HG03378 (cell line): Measurements from ENCODE around the gene NR2E3.

Experiments
- ATAC-seq: cut with Tn5 transposase; IDR thresholded peaks from one replicate; pipeline ENCODE4 v1.9.1; 2021; ENCODE audit warnings: mild to moderate bottlenecking, moderate library complexity; ENCODE audit not compliant: unreplicated experiment

NR2E3 gene

DNA sequence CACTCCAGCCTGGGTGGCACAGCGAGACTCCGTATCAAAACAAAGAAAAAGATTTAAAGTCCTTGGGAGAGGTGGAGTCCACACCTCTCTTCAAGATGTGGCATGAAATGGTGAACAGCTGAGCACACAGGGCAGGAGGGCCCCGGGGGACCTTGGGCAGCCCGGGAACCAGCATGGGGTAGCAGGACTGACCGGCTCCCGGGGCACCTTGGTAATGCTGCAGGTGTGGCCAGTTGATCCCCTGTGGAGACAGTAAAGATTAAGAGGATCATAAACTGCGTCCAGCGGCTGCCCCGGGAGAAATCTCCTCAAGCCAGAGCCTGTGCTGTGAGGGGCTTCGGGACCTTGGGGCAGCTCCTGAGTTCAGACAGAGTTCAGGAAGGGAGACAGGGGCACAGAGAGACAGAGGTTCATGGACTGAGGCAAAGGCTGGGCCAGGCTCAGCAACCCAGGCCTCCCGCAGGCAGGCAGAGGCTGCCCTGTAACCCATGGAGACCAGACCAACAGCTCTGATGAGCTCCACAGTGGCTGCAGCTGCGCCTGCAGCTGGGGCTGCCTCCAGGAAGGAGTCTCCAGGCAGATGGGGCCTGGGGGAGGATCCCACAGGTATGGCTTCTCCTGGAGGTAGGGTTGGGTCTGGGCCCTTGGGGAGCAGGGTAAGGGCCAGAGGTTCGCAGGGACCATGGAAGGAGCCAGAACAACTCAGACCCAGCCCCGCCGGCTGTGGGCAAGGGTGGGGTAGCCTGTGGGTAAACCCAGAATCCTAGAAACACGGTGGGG is at the start of gene NR2E3:
TSS of gene NR2E3 (plus strand) at position 299 of the 780 bp plus-strand sequence. CDS start at position 489, 190 bp downstream.
- ATAC-seq, result no peak

GRCh38 chr15:71760852-71761251 is 49.5 kb upstream of the NR2E3 start:
- no peak for ATAC-seq

- ATAC-seq, result no peak
Measured at GRCh38 chr15:71761649-71762048, 48.7 kb upstream of the NR2E3 start.

- no peak for ATAC-seq
Measured at GRCh38 chr15:71768184-71768583, 42.2 kb upstream of the NR2E3 start.

- ATAC-seq, result no peak
Measured at GRCh38 chr15:71773206-71773859, 37.0 kb upstream of the NR2E3 start.

DNA sequence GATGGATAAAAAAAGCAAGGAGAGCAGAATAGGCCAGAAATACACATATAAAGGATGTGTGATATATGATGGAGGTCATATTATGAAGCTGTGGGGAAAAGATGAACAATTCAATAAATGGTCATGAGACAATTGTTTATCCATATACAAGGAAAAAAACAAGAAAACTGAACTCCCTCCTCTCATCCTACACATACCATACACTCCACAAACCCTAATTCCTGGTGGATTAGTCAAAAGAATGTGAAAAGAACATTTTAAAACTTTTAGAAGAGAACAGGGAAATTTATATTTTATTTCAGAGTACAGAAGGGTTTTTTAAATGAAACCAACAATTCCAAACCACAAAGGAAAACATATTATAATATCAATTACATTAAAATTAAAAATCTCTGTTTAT is 34.5 kb upstream of the NR2E3 start:
- ATAC-seq, result no peak

DNA sequence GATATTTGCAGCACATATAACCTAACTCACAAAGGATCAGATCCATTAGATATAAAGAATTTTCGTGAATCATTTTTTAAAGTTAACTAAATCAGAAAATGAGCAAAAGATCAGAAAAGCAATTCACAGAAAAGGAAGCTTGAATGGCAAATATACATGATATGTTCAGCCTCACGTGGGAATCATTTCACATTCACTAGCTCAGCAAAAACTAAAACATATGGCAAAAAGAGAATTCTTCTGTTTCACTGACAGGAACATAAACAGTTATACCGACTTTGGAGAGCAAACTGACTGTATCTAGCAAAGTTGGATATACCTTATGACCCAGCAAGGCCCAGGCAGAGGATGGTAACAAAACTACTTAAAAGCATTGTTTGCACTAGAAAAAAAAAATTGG is 34.0 kb upstream of the NR2E3 start:
- no peak for ATAC-seq

DNA sequence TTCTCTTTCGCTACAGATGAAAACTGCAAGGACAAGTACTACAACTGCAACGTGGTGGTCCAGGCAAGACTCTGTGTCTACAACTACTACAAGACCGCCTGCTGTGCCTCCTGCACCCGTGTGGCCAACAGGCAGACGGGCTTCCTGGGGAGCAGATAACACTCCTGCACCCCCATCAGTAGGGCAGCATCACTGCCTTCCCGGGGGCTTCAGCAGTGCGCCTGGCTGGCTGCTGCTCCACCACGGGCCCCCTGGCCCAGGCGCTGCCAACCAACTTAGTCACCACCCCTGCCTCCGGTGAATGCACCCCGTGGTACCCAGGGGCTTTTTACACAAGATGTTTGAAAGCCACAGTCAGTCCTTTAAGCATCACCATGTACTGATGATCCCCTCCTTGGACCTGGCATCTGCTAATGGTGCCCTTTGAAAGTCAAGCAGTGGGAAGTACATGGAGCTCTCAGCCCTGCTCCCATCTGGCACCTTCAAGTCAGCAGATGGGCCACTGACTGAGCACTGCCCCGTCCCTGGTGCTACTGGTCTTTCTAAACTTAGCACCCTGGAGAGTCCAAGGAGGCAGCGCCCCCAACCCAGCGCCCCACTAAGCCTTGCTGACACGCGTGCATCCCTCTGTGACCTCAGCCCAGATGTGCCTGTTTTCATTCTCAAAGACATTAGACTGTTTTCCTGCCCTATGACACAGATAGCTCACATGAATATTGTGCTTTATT is 33.0 kb upstream of the NR2E3 start:
- ATAC-seq, result no peak

DNA sequence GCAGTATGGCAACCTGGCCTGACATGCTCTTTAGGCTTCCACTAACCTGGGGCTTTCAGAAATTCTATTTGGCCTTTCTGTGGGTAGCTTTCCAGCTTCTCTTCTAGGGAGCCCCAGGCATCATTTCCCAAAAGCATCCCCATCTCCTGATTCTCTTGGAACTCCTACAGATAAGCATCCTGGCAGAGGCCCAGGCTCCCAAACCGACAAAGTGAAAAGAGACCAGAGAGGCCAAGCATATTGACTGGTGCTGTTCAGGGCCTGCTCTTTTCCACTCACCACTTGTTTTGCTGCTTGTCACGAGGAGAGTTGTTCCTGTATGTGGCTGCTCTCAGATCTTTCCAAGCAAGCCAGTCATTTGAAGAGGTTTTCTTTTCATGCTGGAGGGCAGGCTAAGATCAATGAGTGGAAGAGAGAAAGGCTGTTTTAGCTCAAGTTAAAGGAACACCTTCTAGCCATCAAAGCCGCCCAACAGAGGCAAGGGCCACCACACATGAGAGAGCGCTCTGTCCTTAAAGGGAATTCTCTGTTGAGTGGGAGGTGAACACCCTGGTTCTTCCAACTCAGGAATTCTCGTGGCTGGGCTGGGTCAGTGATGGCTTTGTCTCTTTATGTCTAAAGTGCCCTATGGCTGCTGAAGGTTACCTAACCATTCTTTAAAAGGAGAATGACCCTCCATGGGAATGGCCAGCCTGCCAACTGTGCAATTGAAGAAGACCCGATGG is 31.1 kb upstream of the NR2E3 start:
- no peak for ATAC-seq

DNA sequence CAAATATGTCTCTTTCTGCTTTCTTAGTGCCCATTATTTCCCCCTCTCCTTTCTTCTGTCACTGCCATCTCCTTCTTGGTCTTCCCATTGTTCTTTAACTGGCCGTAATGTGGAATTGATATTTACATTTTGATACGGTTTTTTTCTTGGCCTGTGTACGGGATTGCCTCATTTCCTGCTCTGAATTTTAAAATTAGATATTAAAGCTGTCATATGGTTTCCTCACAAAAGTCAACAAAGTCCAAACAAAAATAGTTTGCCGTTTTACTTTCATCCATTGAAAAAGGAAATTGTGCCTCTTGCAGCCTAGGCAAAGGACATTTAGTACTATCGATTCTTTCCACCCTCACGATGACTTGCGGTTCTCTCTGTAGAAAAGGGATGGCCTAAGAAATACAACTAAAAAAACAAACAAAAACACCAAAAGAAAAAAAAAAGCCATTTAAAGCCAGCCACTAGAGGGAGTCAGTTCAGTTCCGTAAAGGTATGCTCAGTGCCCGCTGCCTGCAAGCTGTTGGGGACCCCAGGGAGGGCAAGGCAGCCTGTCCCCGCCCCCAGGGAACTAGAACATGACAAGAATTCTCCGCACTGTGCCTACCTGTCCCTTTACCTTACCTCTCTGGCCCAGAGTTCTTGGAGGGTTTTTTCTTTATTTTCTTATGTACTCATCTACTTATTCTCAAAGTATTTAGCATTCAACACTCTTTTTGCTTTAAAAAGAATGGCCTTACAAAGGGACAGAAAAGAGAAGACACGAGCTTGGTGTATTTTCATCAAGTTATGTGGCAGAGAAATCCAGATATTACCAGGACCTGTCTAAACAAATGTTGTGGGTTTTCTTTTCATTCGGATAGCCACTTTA is 30.0 kb upstream of the NR2E3 start:
- ATAC-seq, result no peak

- ATAC-seq, result peak; percentile 46
Measured at GRCh38 chr15:71781179-71781964, 29.0 kb upstream of the NR2E3 start.

- no peak for ATAC-seq
Measured at GRCh38 chr15:71781965-71782265, 28.4 kb upstream of the NR2E3 start.

GRCh38 chr15:71782422-71783165 is 27.8 kb upstream of the NR2E3 start:
- no peak for ATAC-seq

DNA sequence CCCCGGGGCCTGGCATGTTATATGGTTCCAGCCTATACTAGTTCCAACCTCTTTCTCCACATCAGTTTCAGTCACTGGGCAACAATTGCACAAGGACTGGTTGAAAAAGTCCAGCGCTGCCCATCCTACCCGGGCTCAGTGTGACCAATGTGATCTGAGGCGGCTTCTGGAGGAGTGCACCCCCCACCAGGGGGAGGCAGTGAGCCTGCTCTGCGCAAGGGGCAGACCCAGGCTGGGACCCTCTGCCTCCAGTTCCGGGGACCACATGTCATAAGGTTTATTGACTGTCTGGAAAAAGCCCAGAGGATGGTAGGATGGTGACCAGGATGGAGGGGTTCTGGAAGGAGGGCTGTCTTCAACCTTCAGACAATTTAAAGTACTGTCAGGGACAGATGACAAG is 25.6 kb upstream of the NR2E3 start:
- no peak for ATAC-seq

DNA sequence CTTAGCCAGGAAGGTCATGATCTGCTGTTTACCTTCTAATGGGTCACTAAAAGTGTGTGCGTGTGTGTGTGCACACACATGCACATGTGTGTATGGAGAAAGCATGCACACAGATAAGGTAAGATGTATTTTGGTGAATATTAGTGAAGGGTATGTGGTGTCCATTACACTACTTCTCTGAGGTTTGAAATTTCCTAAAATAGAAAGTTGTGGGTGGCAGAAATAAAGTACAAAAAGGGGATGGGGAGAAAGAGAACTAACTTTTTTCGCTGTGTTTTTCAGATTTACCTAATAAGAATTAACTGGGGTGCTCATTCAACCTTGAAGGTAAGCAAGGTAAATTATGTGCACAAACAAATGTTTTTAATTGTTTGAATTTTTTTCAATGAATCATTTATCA is 24.4 kb upstream of the NR2E3 start:
- ATAC-seq, result no peak

DNA sequence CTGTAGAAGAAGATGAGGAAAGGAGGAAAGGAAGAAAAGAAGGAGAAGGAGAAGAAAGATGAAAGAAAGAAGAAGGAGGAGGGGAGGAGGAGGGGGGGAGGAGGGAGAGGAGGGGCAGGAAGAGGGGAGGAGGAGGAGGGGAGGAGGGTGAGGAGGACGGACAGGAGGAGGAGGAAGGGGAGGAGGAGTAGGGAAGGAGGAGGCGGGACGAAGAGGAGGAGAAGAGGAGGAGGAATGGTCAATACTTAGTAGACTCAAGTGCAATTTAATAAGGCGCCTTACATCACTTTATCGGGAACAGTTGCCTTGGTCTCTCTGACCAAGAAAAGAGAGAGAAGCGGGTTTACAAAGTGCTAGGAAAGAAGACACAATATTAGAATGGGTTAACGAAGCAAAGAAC is 23.7 kb upstream of the NR2E3 start:
- ATAC-seq, result no peak

DNA sequence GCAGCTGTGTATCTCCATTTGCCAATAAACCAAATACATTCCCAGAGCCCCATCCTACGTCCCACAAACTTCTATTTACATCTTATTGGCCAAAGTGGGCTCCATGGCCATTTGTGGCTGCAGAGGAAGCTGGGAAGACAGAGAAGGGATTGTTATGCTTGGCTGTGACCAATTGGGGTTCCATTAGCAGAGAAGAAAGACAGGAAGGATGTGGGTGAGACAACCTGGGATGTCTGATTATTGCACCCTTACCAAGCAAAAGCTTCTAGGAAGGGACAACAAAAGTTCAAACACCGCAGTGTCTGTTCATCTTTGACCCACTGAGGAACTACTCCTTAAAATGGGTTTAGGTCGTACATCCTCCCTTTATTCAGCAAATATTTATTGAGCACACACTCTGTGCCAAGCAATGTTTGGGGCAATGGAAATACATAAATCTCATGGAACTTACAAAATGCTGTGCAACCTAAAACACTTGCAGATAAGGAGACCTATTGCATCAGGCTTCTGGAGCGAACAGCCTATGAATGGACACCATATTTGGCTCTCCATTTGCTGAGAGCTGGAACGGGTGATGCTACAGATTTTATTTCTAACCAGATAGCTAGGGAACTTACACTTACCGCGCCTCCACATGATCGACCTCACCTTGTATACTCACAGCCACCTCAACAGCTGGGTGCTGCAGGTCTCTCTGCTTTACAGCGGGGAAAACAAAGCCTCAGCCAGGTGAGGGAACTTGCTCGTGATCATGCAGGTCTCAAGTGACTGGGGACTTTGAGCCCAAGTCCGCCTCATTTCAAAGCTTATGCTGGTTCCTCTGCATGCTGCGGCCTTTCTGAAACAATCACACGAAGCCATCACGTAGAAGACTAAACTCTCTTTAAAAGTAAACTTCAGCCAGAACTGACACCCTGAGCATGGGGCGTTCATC is 21.4 kb upstream of the NR2E3 start:
- no peak for ATAC-seq

DNA sequence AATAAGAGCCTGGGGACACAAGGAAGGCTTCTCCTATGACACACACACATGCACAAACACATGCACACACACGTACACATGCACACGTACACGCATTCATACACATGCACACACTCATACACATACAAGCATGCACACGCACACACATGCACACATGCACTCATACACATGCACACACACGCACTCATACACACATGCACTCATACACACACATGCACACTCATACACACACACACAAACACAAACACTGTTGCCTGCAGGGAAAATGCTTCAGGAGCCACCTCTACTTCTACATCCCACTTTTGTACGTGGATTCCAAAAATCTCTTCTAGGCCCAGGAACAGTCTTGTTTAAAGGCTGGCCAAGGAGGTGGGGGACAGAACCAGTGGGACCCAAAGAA is 20.7 kb upstream of the NR2E3 start:
- ATAC-seq, result no peak
